Measurements from ENCODE around the gene TRAPPC8. TPM values are rescaled to one million over a fixed set of nuclear protein-coding genes. Genes with fewer than 3 reads are reported as not detected.
"Not testable (repeated sequence)": the region's sequence is repeated elsewhere in the genome, so short reads cannot be mapped to it uniquely, and the experiment has no call there.

TRAPPC8 gene
- total and polyA plus RNA-seq, 4 donors, result 12.4 to 73.5 (median 35.8) TPM

- ATAC-seq (ENCODE audit: insufficient read depth, low FRiP score) (no peak), DNase-seq (no peak)
- WGBS, 2 donors, result 80 to 94% methylated on average over 6 of the region's 6 CpGs
- peaks cover 0 to 14% (median 6%) of the 10 kb centered on the region in 4 donors for H3K36me3 ChIP-seq (ENCODE audit: control insufficient read depth in 4 of 4, insufficient read depth in 4 of 4, low read length in 4 of 4)
- no peak overlapping the region for H3K4me3 ChIP-seq
- H3K9me3 ChIP-seq (ENCODE audit: control insufficient read depth in 4 of 4, insufficient read depth in 3 of 4, low read length in 3 of 4), result no peaks in the 10 kb centered on the region
- no peak overlapping the region for H3K27ac ChIP-seq (ENCODE audit: low read depth in 1 of 2, low read length in 1 of 2)
- no peak overlapping the region for H3K9ac ChIP-seq (ENCODE audit: insufficient read depth in 1 of 2, low read length in 2 of 2)
- TF ChIP-seq CTCF (IDR thresholded peaks at IDR 0.05; ENCODE audit: control extremely low read depth, extremely low read depth), result no peak
- H3K27me3 ChIP-seq (ENCODE audit: control insufficient read depth in 3 of 3, insufficient read depth in 3 of 3, low read length in 2 of 3), result no peaks in the 10 kb centered on the region
- H3K4me1 ChIP-seq (ENCODE audit: control insufficient read depth in 5 of 5, insufficient read depth in 5 of 5, low read length in 5 of 5), result peaks cover 0 to 6% (median 0%) of the 10 kb centered on the region in 5 donors
Measured at GRCh38 chr18:31931886-31932240, 11.1 kb downstream of the TRAPPC8 start.

GRCh38 chr18:31931163-31931885, 11.6 kb downstream of the TRAPPC8 start:
- Histone ChIP-seq H3K4me1 (ENCODE audit: control insufficient read depth in 5 of 5, insufficient read depth in 5 of 5, low read length in 5 of 5) (peaks cover 0 to 6% (median 0%) of the 10 kb centered on the region in 5 donors), H3K36me3 (ENCODE audit: control insufficient read depth in 4 of 4, insufficient read depth in 4 of 4, low read length in 4 of 4) (peaks cover 0 to 14% (median 6%) of the 10 kb centered on the region in 4 donors), H3K4me3 (no peak overlapping the region), H3K27me3 (ENCODE audit: control insufficient read depth in 3 of 3, insufficient read depth in 3 of 3, low read length in 2 of 3) (no peaks in the 10 kb centered on the region), H3K9ac (ENCODE audit: insufficient read depth in 1 of 2, low read length in 2 of 2) (no peak overlapping the region), H3K27ac (ENCODE audit: low read depth in 1 of 2, low read length in 1 of 2) (no peak overlapping the region), H3K9me3 (ENCODE audit: control insufficient read depth in 4 of 4, insufficient read depth in 3 of 4, low read length in 3 of 4) (no peaks in the 10 kb centered on the region)
- no peak for TF ChIP-seq CTCF (IDR thresholded peaks at IDR 0.05; ENCODE audit: control extremely low read depth, extremely low read depth)
- WGBS, 2 donors, result 74 to 85% methylated on average over 6 of the region's 6 CpGs
- no peak for ATAC-seq (ENCODE audit: insufficient read depth, low FRiP score)
- DNase-seq, result peak in 1 of 3 donors; percentile 4

GRCh38 chr18:31929273-31929672, 13.7 kb downstream of the TRAPPC8 start:
- TF ChIP-seq CTCF (IDR thresholded peaks at IDR 0.05; ENCODE audit: control extremely low read depth, extremely low read depth), result no peak
- Histone ChIP-seq H3K27ac (ENCODE audit: low read depth in 1 of 2, low read length in 1 of 2) (no peak overlapping the region), H3K9ac (ENCODE audit: insufficient read depth in 1 of 2, low read length in 2 of 2) (no peak overlapping the region), H3K4me3 (no peak overlapping the region), H3K9me3 (ENCODE audit: control insufficient read depth in 4 of 4, insufficient read depth in 3 of 4, low read length in 3 of 4) (no peaks in the 10 kb centered on the region), H3K36me3 (ENCODE audit: control insufficient read depth in 4 of 4, insufficient read depth in 4 of 4, low read length in 4 of 4) (peaks cover 0 to 11% (median 5%) of the 10 kb centered on the region in 4 donors), H3K27me3 (ENCODE audit: control insufficient read depth in 3 of 3, insufficient read depth in 3 of 3, low read length in 2 of 3) (no peaks in the 10 kb centered on the region), H3K4me1 (ENCODE audit: control insufficient read depth in 5 of 5, insufficient read depth in 5 of 5, low read length in 5 of 5) (peaks cover 0 to 6% (median 0%) of the 10 kb centered on the region in 5 donors)
- DNase-seq (no peak), ATAC-seq (ENCODE audit: insufficient read depth, low FRiP score) (no peak)

- H3K27ac ChIP-seq (ENCODE audit: low read depth in 1 of 2, low read length in 1 of 2); H3K4me1 ChIP-seq (ENCODE audit: control insufficient read depth in 5 of 5, insufficient read depth in 5 of 5, low read length in 5 of 5); H3K9ac ChIP-seq (ENCODE audit: insufficient read depth in 1 of 2, low read length in 2 of 2); ATAC-seq (ENCODE audit: insufficient read depth, low FRiP score); H3K9me3 ChIP-seq (ENCODE audit: control insufficient read depth in 4 of 4, insufficient read depth in 3 of 4, low read length in 3 of 4); H3K27me3 ChIP-seq (ENCODE audit: control insufficient read depth in 3 of 3, insufficient read depth in 3 of 3, low read length in 2 of 3); DNase-seq; H3K4me3 ChIP-seq: not testable (repeated sequence)
- peaks cover 2 to 17% (median 7%) of the 10 kb centered on the region in 4 donors for H3K36me3 ChIP-seq (ENCODE audit: control insufficient read depth in 4 of 4, insufficient read depth in 4 of 4, low read length in 4 of 4)
- 98% methylated on average over 5 of the region's 5 CpGs for WGBS, 2 donors
Measured at GRCh38 chr18:31926988-31927387, 15.9 kb downstream of the TRAPPC8 start.
